Left kidney (tissue), 2 donors: ENCODE results near the gene PXYLP1. TPM values are rescaled to one million over a fixed set of nuclear protein-coding genes. Genes with fewer than 3 reads are reported as not detected.

Source experiments
- DNase-seq: peaks from one replicate; pipeline ENCODE4 v3.0.0-alpha.2; 2013
- polyA plus RNA-seq: library from polyadenylated mRNA; unstranded; fragments of 120-200 nt; gene quantifications from one replicate; pipeline ENCODE4 v1.2.1, GENCODE V29; 2013; ENCODE audit not compliant: insufficient read length

PXYLP1 gene
- polyA plus RNA-seq, 1 donor, result 39.3 TPM

- DNase-seq, result no peak
Measured at GRCh38 chr3:141323936-141324704, 92.5 kb downstream of the PXYLP1 start.

- DNase-seq, result no peak
Measured at GRCh38 chr3:141326123-141326522, 94.5 kb downstream of the PXYLP1 start.

- no peak for DNase-seq
Measured at GRCh38 chr3:141326626-141327025, 95.0 kb downstream of the PXYLP1 start.

GRCh38 chr3:141328286-141329166 is 96.9 kb downstream of the PXYLP1 start:
- no peak for DNase-seq

- no peak for DNase-seq
Measured at GRCh38 chr3:141330235-141330634, 98.6 kb downstream of the PXYLP1 start.

- DNase-seq, result no peak
Measured at GRCh38 chr3:141330718-141331376, 99.2 kb downstream of the PXYLP1 start.

- no peak for DNase-seq
Measured at GRCh38 chr3:141331377-141332318, 100.0 kb downstream of the PXYLP1 start.

GRCh38 chr3:141332416-141332815 is 100.8 kb downstream of the PXYLP1 start:
- DNase-seq, result no peak

GRCh38 chr3:141333836-141334626 is 102.4 kb downstream of the PXYLP1 start:
- no peak for DNase-seq

- no peak for DNase-seq
Measured at GRCh38 chr3:141334627-141335250, 103.1 kb downstream of the PXYLP1 start.

GRCh38 chr3:141335531-141336061 is 104.0 kb downstream of the PXYLP1 start:
- no peak for DNase-seq

GRCh38 chr3:141336672-141337522 is 105.3 kb downstream of the PXYLP1 start:
- no peak for DNase-seq

GRCh38 chr3:141337523-141337854 is 105.9 kb downstream of the PXYLP1 start:
- no peak for DNase-seq

GRCh38 chr3:141337991-141338390 is 106.4 kb downstream of the PXYLP1 start:
- no peak for DNase-seq

- DNase-seq, result no peak
Measured at GRCh38 chr3:141338881-141339280, 107.3 kb downstream of the PXYLP1 start.

GRCh38 chr3:141341536-141341935 is 109.9 kb downstream of the PXYLP1 start:
- no peak for DNase-seq

GRCh38 chr3:141342386-141342785 is 110.8 kb downstream of the PXYLP1 start:
- no peak for DNase-seq

GRCh38 chr3:141343077-141343476 is 111.5 kb downstream of the PXYLP1 start:
- DNase-seq, result no peak

GRCh38 chr3:141343865-141344271 is 112.2 kb downstream of the PXYLP1 start:
- DNase-seq, result no peak
